HUDEP-2 (cell line): Measurements from ENCODE around the gene EVA1B.

Experiments used
- DNase-seq, 76 experiments: peaks; one replicate each; lab custom pipeline; 2025; ENCODE audit not compliant: unreplicated experiment in 76 of 76; lab: John Stamatoyannopoulos, UW

EVA1B gene

DNA sequence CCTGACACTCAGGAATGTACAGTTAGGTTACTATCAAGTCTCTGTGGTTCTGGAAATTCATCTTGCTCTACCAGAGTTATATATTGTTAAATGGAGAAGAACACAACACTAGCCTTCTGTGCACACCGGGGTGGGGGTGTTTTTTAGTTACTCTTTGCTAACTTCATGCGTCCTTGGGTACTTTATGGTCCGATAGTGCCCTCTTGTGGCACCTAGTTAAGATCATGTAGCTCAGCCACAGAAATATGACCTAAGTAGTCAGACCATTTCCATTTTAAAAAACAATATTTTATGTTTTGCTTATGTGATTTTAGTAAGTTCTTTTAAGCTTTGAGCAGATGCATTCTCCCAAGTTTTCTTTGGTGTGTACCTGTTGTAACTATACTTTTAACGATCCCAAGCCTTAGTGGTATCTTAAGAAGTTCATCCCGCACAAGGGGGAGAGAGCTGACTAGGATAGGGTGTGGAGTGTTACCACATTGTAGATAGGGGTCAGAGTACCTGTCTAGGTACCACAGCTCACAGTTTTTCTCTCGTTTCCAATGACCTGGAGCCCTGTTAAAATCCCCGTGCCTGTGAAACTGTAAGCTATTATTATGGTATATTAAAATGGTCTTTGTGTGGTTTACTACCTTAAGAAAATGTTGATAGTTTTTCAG lies 37.9 kb downstream of the EVA1B start:
- peak in 55 of 76 experiments; percentile 2 to 74 (median 46) for DNase-seq

DNA sequence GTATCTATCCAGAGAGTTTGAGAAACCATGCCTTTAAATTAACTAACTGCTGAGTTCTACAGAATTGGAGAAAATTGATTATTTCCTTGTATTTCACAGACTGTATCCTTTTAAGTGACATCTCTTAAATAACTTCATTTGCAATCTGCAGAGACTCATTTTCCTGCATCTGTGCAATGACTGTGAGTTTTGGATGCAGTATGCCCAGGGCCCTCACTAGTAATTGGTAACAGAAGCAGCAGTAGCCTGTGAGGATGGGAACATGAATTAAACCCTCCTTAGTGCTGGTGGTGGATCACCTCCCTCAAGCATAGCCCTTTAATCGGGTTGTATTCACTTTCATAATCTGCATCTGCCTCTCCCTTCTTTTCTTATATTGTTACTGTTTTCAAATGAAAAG lies 38.9 kb downstream of the EVA1B start:
- DNase-seq = no peak

DNA sequence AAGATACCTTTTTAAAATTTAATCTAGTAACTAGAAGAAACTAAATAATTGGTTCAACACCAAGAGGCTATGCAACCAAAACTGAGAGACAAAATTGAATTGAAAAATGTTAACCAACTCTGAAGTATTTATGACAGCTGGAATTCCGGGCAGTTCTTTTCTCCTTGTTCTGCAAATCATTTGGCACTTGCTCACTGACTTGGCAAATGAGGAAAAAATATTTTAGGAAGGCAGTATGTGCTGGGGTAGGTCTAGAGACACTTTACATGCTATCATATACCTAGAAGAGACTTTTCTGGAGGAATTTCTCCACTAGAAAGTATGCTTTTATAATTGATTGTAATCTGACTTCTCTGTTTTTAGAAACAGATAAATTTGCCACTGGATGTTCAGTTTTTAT lies 39.4 kb downstream of the EVA1B start:
- DNase-seq = no peak

DNA sequence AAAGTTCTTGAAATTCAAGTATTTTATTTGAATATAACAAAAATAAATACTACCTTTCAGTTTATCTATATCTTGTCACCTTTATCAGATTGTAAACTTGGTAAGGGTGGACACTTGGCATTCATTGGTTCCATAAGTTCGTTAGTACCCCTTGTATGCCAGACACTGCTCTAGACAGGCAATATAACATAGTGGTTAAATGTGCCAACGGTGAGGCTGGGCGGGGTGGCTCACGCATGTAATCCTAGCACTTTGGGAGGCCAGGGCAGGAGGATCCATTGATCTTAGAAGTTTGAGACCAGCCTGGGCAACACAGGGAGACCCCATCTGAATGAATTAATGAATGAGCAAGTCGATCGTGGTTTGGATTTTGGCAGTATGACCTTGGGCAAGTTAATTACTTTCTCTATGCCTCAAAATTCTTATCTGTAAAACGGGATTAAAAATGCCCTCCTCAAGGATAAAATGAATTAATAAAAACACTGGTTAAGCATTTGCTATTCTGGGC lies 43.6 kb downstream of the EVA1B start:
- DNase-seq = peak in 2 of 76 experiments; percentile 7

DNA sequence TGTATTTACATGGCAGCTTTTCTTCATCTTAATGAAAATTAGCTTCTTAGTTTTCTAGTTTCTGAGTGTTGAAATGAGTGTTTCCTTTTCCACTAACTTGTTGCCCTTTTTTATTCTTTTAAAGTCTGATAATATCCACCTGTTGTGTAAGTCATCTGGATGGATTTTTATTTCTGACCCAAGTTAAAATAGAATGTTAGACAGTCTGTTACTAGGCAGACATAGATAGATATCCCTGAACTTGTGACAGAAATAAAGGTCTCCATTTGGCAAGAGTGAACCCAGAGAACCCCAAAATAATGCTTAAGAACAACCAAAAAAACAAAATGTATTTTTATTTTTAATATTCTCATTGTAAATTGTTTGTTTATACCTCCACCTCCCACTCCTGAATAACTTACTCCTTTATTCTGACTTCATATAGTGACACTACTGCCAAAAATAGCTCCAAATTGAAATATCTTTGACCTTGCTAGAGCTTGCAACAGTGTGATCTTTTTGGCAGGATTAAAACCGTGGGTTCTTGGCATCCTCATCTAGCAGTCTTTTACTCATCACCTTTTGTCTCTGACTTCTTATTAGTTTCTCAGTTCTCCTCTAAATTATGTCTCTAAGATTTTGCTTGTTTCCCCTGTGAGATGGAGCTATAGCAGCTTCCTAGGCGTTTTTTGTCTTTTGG lies 44.2 kb downstream of the EVA1B start:
- peak in 4 of 76 experiments; percentile 8 to 25 (median 18) for DNase-seq

DNA sequence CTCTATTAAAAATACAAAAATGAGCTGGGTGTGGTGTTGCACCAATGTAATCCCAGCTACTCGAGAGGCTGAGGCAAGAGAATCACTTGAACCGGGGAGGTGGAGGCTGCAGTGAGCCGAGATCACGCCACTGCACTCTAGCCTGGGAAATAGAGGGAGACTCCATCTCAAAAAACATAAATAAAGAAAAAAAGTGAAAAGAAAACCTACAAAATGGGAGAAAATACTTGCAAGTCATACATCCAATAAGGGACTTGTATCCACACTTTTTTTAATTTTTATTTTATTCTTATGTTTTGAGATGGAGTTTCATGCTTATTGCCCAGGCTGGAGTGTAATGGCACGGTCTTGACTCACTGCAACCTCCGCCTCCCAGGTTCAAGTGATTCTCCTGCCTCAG lies 46.8 kb downstream of the EVA1B start:
- DNase-seq = no peak

- DNase-seq = no peak
Observed at GRCh38 chr1:36274201-36274600, 49.2 kb downstream of the EVA1B start.

- peak in 8 of 76 experiments; percentile 2 to 51 (median 13) for DNase-seq
Observed at GRCh38 chr1:36273024-36273423, 50.4 kb downstream of the EVA1B start.
